Psoas muscle (tissue), 8 donors: ENCODE data around the gene MCM3. TPM values are rescaled to one million over a fixed set of nuclear protein-coding genes. Genes with fewer than 3 reads are reported as not detected.

ENCODE experiments used
- ATAC-seq, 4 donors: fragments of 200-7000 bp; cut with Tn5 transposase; one replicate each; pipeline ENCODE4 v1.9.1; 2020; ENCODE audit warnings: moderate library complexity in 3 of 4, mild to moderate bottlenecking in 2 of 4
- DNase-seq, 2 donors: peaks; one replicate each; pipeline ENCODE4 v3.0.0-alpha.2; 2020
- H3K27ac ChIP-seq: fragments of 200-600 bp; one replicate; pipeline ENCODE4 v1.8.0; 2022
- H3K27me3 ChIP-seq, 3 donors: fragments of 200-600 bp in 1 of 3; one replicate each; pipeline versions ENCODE4 v1.6.1 to v1.8.0; 2013 to 2022; ENCODE audit warnings: low read length in 2 of 3, mild to moderate bottlenecking in 2 of 3, moderate library complexity in 1 of 3; ENCODE audit not compliant: insufficient read depth in 3 of 3
- H3K36me3 ChIP-seq, 2 donors: fragments of 200-600 bp in 1 of 2; one replicate each; pipeline versions ENCODE4 v1.6.1 to v1.8.0; 2013 to 2022; ENCODE audit warnings: low read depth in 1 of 2, mild to moderate bottlenecking in 1 of 2, moderate library complexity in 1 of 2; ENCODE audit not compliant: insufficient read depth in 1 of 2
- H3K4me1 ChIP-seq: fragments of 200-600 bp; one replicate; pipeline ENCODE4 v1.8.0; 2022
- H3K4me3 ChIP-seq: fragments of 200-600 bp; one replicate; pipeline ENCODE4 v1.8.0; 2022; ENCODE audit warnings: mild to moderate bottlenecking
- H3K9me3 ChIP-seq: fragments of 200-600 bp; one replicate; pipeline ENCODE4 v1.8.0; 2022
- CTCF ChIP-seq: fragments of 200-600 bp; IDR thresholded peaks from one replicate; pipeline ENCODE4 v1.8.0; 2022; ENCODE audit warnings: antibody characterized with exemption
- WGBS, 3 donors: extraction: QIAGEN DNeasy Blood & Tissue Kit; methylation state at CpG; one replicate each; pipeline versions ENCODE4 v1.1.6 to v1.1.7; 2013; 5-methylcytosine and 5-hydroxymethylcytosine counted together
- intact Hi-C, 2 donors: fragments of 100-400 bp; cut with DNase I; formaldehyde crosslinking; loops; one replicate each; pipeline versions ENCODE4 v1.11.0 to v1.14.2; 2022
- polyA plus RNA-seq, 3 donors: library from polyadenylated mRNA; stranded (reverse); fragments of 200-250 nt; gene quantifications; one replicate each; pipeline ENCODE4 v1.2.3, GENCODE V29; 2013
- total RNA-seq, 4 donors: library from RNA; stranded (reverse); fragmentation: NEBNext Ultra II Directional in 2 of 4; extraction: Animal tissue kit (Norgen Biotek cat#: 25700) in 2 of 4; gene quantifications; one replicate each; pipeline versions ENCODE4 v1.2.1 to v1.2.4, GENCODE V29; 2021 to 2023
- donor health status: healthy with polysubstance abuse.
- donor health status: DM: no; HTN: no; CAD: no; lungs with moderate emphysema.
- donor health status: Bipolar disorder and iron deficiency.
- donor health status: healthy.
- donor health status: DM: yes; HTN: yes; CAD: no.
- donor health status: DM: no; HTN: no; CAD: no.
- donor health status: DM: no; HTN: no; CAD: no.
- donor health status: DM: yes; HTN: yes; CAD: no.

The MCM3 gene
- total and polyA plus RNA-seq, 7 donors = 7.6 to 25.0 (median 11.2) TPM

GRCh38 chr6:52241819-52242218 lies 42.7 kb downstream of the MCM3 start:
- Histone ChIP-seq H3K4me3 (no peak overlapping the region), H3K9me3 (no peaks in the 10 kb centered on the region), H3K4me1 (no peaks in the 10 kb centered on the region), H3K27ac (no peak overlapping the region), H3K27me3 (no peaks in the 10 kb centered on the region), H3K36me3 (no peaks in the 10 kb centered on the region)
- no peak for TF ChIP-seq CTCF
- ATAC-seq = no peak
- no peak for DNase-seq
- WGBS, 3 donors = 74 to 80% (median 75%) methylated on average over 2 of the region's 2 CpGs
- intact Hi-C loops = no loop called here

- Histone ChIP-seq H3K27me3 (no peaks in the 10 kb centered on the region), H3K4me3 (no peak overlapping the region), H3K27ac (no peak overlapping the region), H3K36me3 (no peaks in the 10 kb centered on the region), H3K4me1 (no peaks in the 10 kb centered on the region), H3K9me3 (no peaks in the 10 kb centered on the region)
- peak in 1 of 2 donors; percentile 50 for DNase-seq
- intact Hi-C loops = loop anchor here (1.0 to 5.0 kb wide), 3 partner anchors 71 to 147 kb away; partner anchors contain the start of gene PKHD1 (in 1 of the 2)
- peak; percentile 70 for TF ChIP-seq CTCF
- peak; percentile 81 to 93 (median 85) for ATAC-seq
- 48 to 51% (median 50%) methylated on average over 15 of the region's 15 CpGs for WGBS, 3 donors
These were observed 50.3 kb downstream of the MCM3 start for GRCh38 chr6:52233975-52234823.

GRCh38 chr6:52233005-52233404 lies 51.5 kb downstream of the MCM3 start:
- H3K4me1 ChIP-seq = no peaks in the 10 kb centered on the region
- intact Hi-C loops = loop anchor here in 1 of 2 donors (5.0 kb wide), 1 partner anchor 146 kb away; the partner anchor contains the start of gene PKHD1
- 61 to 74% (median 64%) methylated on average over 4 of the region's 4 CpGs for WGBS, 3 donors
- H3K4me3 ChIP-seq = no peak overlapping the region
- H3K27me3 ChIP-seq = no peaks in the 10 kb centered on the region
- no peak overlapping the region for H3K27ac ChIP-seq
- H3K36me3 ChIP-seq = no peaks in the 10 kb centered on the region
- H3K9me3 ChIP-seq = no peaks in the 10 kb centered on the region
- no peak for DNase-seq
- ATAC-seq = no peak
- no peak for TF ChIP-seq CTCF

- WGBS, 3 donors = 87 to 90% (median 88%) methylated on average over 8 of the region's 8 CpGs
- DNase-seq = no peak
- no peaks in the 10 kb centered on the region for H3K36me3 ChIP-seq
- H3K27me3 ChIP-seq = no peaks in the 10 kb centered on the region
- H3K4me3 ChIP-seq = no peak overlapping the region
- no peak for TF ChIP-seq CTCF
- H3K9me3 ChIP-seq = no peaks in the 10 kb centered on the region
- intact Hi-C loops = loop anchor here in 1 of 2 donors (5.0 kb wide), 1 partner anchor 144 kb away; the partner anchor contains the start of gene PKHD1
- no peak for ATAC-seq
- H3K27ac ChIP-seq = no peak overlapping the region
- no peaks in the 10 kb centered on the region for H3K4me1 ChIP-seq
These were observed 53.0 kb downstream of the MCM3 start for GRCh38 chr6:52231406-52232127.
